ENCODE results near the gene DCLK1.

GRCh38 chr13:36001561-36001960 lies 129.6 kb downstream of the DCLK1 start:
- TF ChIP-seq CTCF (IDR thresholded peaks at IDR 0.05) (no peak), POLR2A (IDR thresholded peaks at IDR 0.05) (no peak)
